WTC11 (cell line): ENCODE data around the gene GALNT3. TPM values are rescaled to one million over a fixed set of nuclear protein-coding genes. Genes with fewer than 3 reads are reported as not detected.

Experiments
- ATAC-seq: fragments of 200-7000 bp; cut with Tn5 transposase; 2 replicates; pipeline ENCODE4 v1.10.0; 2021; ENCODE audit warnings: mild to moderate bottlenecking, moderate library complexity
- CTCF ChIA-PET: fragments of 300-600 bp; sonication (Branson Sonifier 250); formaldehyde crosslinking; loops from one replicate; lab custom pipeline; 2021; ENCODE audit warnings: antibody characterized with exemption; lab: Charles Lee
- POLR2A ChIA-PET: fragments of 350-600 bp; sonication (Branson Sonifier 250); formaldehyde crosslinking; loops from one replicate; lab custom pipeline; 2021; ENCODE audit warnings: antibody characterized with exemption; lab: Charles Lee
- DNase-seq: peaks from one replicate; pipeline ENCODE4 v3.0.0; 2021; ENCODE audit warnings: low spot score
- H3K27ac Mint-ChIP-seq: 2 replicates; pipeline ENCODE4 v1.8.0; 2021; ENCODE audit warnings: mixed read lengths
- H3K27me3 Mint-ChIP-seq: 2 replicates; pipeline ENCODE4 v1.8.0; 2021; ENCODE audit warnings: low read depth, mild to moderate bottlenecking, moderate library complexity, mixed read lengths
- H3K36me3 Mint-ChIP-seq: 2 replicates; pipeline ENCODE4 v1.8.0; 2021; ENCODE audit warnings: mixed read lengths
- H3K4me1 Mint-ChIP-seq: 2 replicates; pipeline ENCODE4 v1.8.0; 2022; ENCODE audit warnings: mixed read lengths
- H3K4me3 Mint-ChIP-seq: 2 replicates; pipeline ENCODE4 v1.8.0; 2021; ENCODE audit warnings: mild to moderate bottlenecking, moderate library complexity, mixed read lengths
- H3K9me3 Mint-ChIP-seq: 2 replicates; pipeline ENCODE4 v1.8.0; 2021; ENCODE audit warnings: mixed read lengths
- CREM ChIP-seq: sonication (generic); formaldehyde crosslinking; IDR thresholded peaks from 2 replicates; pipeline ENCODE4 v1.8.1; 2022; ENCODE audit warnings: mild to moderate bottlenecking, missing genetic modification reagents, moderate library complexity
- E2F5 ChIP-seq: sonication (generic); formaldehyde crosslinking; IDR thresholded peaks from 2 replicates; pipeline ENCODE4 v1.8.1; 2022; ENCODE audit warnings: mild to moderate bottlenecking, moderate library complexity, missing genetic modification reagents
- ELF4 ChIP-seq: sonication (generic); formaldehyde crosslinking; IDR thresholded peaks from 2 replicates; pipeline ENCODE4 v1.8.1; 2022; ENCODE audit warnings: low read depth, mild to moderate bottlenecking, moderate library complexity, missing genetic modification reagents
- FOXP4 ChIP-seq: sonication (generic); formaldehyde crosslinking; IDR thresholded peaks from 2 replicates; pipeline ENCODE4 v1.8.0; 2022; ENCODE audit warnings: mild to moderate bottlenecking, missing genetic modification reagents
- GTF2I ChIP-seq: fragments of 250-450 bp; sonication (Bioruptor Pico); conservative IDR thresholded peaks from 2 replicates; pipeline ENCODE4 v1.4.0; 2021; ENCODE audit warnings: mild to moderate bottlenecking
- IRF1 ChIP-seq: sonication (generic); formaldehyde crosslinking; IDR thresholded peaks from 2 replicates; pipeline ENCODE4 v1.8.0; 2023; ENCODE audit warnings: missing genetic modification reagents
- IRF2 ChIP-seq: sonication (generic); formaldehyde crosslinking; IDR thresholded peaks from 2 replicates; pipeline ENCODE4 v1.8.0; 2022; ENCODE audit warnings: low read depth, missing genetic modification reagents, borderline replicate concordance
- KAT7 ChIP-seq: sonication (generic); formaldehyde crosslinking; IDR thresholded peaks from 2 replicates; pipeline ENCODE4 v1.8.1; 2023; ENCODE audit warnings: missing genetic modification reagents, mild to moderate bottlenecking, borderline replicate concordance
- MLX ChIP-seq: sonication (generic); formaldehyde crosslinking; IDR thresholded peaks from 2 replicates; pipeline ENCODE4 v1.8.1; 2023; ENCODE audit warnings: mild to moderate bottlenecking, missing genetic modification reagents, moderate library complexity
- PRRX2 ChIP-seq: fragments of 250-450 bp; sonication (Bioruptor Pico); IDR thresholded peaks from 2 replicates; pipeline ENCODE4 v1.8.0; 2021; ENCODE audit warnings: mild to moderate bottlenecking
- SMAD3 ChIP-seq: sonication (generic); formaldehyde crosslinking; IDR thresholded peaks from 2 replicates; pipeline ENCODE4 v1.8.0; 2022; ENCODE audit warnings: missing genetic modification reagents, mild to moderate bottlenecking, borderline replicate concordance
- SMAD4 ChIP-seq: sonication (generic); formaldehyde crosslinking; IDR thresholded peaks from 2 replicates; pipeline ENCODE4 v1.8.0; 2022; ENCODE audit warnings: mild to moderate bottlenecking, missing genetic modification reagents
- SP1 ChIP-seq: sonication (generic); formaldehyde crosslinking; conservative IDR thresholded peaks from 2 replicates; pipeline ENCODE4 v1.8.1; 2022; ENCODE audit warnings: missing genetic modification reagents
- ZBTB43 ChIP-seq: sonication (generic); formaldehyde crosslinking; IDR thresholded peaks from 2 replicates; pipeline ENCODE4 v1.8.1; 2023; ENCODE audit warnings: mild to moderate bottlenecking, missing genetic modification reagents
- ZNF121 ChIP-seq: sonication (generic); formaldehyde crosslinking; IDR thresholded peaks from 2 replicates; pipeline ENCODE4 v1.8.0; 2023; ENCODE audit warnings: missing genetic modification reagents
- ZNF138 ChIP-seq: sonication (generic); formaldehyde crosslinking; conservative IDR thresholded peaks from 2 replicates; pipeline ENCODE4 v1.8.1; 2022; ENCODE audit warnings: mild to moderate bottlenecking, moderate library complexity, missing genetic modification reagents
- ZNF281 ChIP-seq: sonication (generic); formaldehyde crosslinking; IDR thresholded peaks from 2 replicates; pipeline ENCODE4 v1.8.0; 2023; ENCODE audit warnings: mild to moderate bottlenecking, missing genetic modification reagents
- total RNA-seq: library from RNA; stranded (reverse); gene quantifications from 3 replicates; pipeline ENCODE4 v1.2.3, GENCODE V29; 2021

Gene GALNT3
- total RNA-seq, 1 experiment from 2014 or later: 19.4 TPM

GRCh38 chr2:165773684-165774083, 20.4 kb downstream of the GALNT3 start:
- no peak for TF ChIP-seq SMAD3 (CRISPR knock-in tag)
- no peak for TF ChIP-seq FOXP4
- no peak for TF ChIP-seq SP1 (CRISPR knock-in tag)
- TF ChIP-seq IRF1 (CRISPR knock-in tag): no peak
- no peak for TF ChIP-seq ELF4 (CRISPR knock-in tag)
- no peak for TF ChIP-seq ZNF138 (CRISPR knock-in tag)
- no peak for TF ChIP-seq KAT7
- TF ChIP-seq ZBTB43 (CRISPR knock-in tag): no peak
- no peak for TF ChIP-seq ZNF281 (CRISPR knock-in tag)
- TF ChIP-seq, all 79 proteins: peak for 0
- peaks cover 34% of the 10 kb centered on the region for H3K4me1 Mint-ChIP-seq
- peak overlapping the region; percentile 15; the same call in 1 of the 2 replicates for H3K27ac Mint-ChIP-seq
- POLR2A ChIA-PET: no interaction called here
- ATAC-seq (no peak), DNase-seq (no peak)
- no peak overlapping the region for H3K4me3 Mint-ChIP-seq
- peaks cover 44% of the 10 kb centered on the region for H3K36me3 Mint-ChIP-seq
- H3K9me3 Mint-ChIP-seq: peaks cover 9% of the 10 kb centered on the region
- no peaks in the 10 kb centered on the region for H3K27me3 Mint-ChIP-seq
- CTCF ChIA-PET: no interaction called here

GRCh38 chr2:165772183-165772582, 21.9 kb downstream of the GALNT3 start:
- no peak for ATAC-seq
- H3K9me3 Mint-ChIP-seq: peaks cover 9% of the 10 kb centered on the region
- ChIA-PET POLR2A (no interaction called here), CTCF (interaction anchor here (1.3 kb wide), 1 partner anchor 10 kb away, joined by 4 read pairs; no protein-coding TSS in a partner anchor)
- H3K36me3 Mint-ChIP-seq: peaks cover 37% of the 10 kb centered on the region
- H3K4me3 Mint-ChIP-seq: no peak overlapping the region
- TF ChIP-seq FOXP4: no peak
- peak; percentile 96 for TF ChIP-seq ZNF121 (CRISPR knock-in tag)
- no peak for TF ChIP-seq IRF2
- H3K27ac Mint-ChIP-seq: no peak overlapping the region
- peaks cover 19% of the 10 kb centered on the region for H3K4me1 Mint-ChIP-seq
- no peak for DNase-seq
- no peaks in the 10 kb centered on the region for H3K27me3 Mint-ChIP-seq

- H3K27me3 Mint-ChIP-seq: no peaks in the 10 kb centered on the region
- ATAC-seq (no peak), DNase-seq (no peak)
- ChIA-PET POLR2A (no interaction called here), CTCF (no interaction called here)
- H3K27ac Mint-ChIP-seq: peak overlapping the region; percentile 66
- H3K36me3 Mint-ChIP-seq: peaks cover 9% of the 10 kb centered on the region
- H3K4me3 Mint-ChIP-seq: no peak overlapping the region
- peaks cover 44% of the 10 kb centered on the region for H3K4me1 Mint-ChIP-seq
- H3K9me3 Mint-ChIP-seq: no peaks in the 10 kb centered on the region
- TF ChIP-seq SMAD4: no peak
- no peak for TF ChIP-seq CREM (CRISPR knock-in tag)
- TF ChIP-seq E2F5 (CRISPR knock-in tag): no peak
- TF ChIP-seq PRRX2: no peak
- no peak for TF ChIP-seq MLX (CRISPR knock-in tag)
- no peak for TF ChIP-seq GTF2I (CRISPR knock-in tag)
These were observed 27.6 kb downstream of the GALNT3 start for GRCh38 chr2:165766326-165766927.
